ENCODE measurements around the gene ATP1A2.

The ATP1A2 gene

DNA sequence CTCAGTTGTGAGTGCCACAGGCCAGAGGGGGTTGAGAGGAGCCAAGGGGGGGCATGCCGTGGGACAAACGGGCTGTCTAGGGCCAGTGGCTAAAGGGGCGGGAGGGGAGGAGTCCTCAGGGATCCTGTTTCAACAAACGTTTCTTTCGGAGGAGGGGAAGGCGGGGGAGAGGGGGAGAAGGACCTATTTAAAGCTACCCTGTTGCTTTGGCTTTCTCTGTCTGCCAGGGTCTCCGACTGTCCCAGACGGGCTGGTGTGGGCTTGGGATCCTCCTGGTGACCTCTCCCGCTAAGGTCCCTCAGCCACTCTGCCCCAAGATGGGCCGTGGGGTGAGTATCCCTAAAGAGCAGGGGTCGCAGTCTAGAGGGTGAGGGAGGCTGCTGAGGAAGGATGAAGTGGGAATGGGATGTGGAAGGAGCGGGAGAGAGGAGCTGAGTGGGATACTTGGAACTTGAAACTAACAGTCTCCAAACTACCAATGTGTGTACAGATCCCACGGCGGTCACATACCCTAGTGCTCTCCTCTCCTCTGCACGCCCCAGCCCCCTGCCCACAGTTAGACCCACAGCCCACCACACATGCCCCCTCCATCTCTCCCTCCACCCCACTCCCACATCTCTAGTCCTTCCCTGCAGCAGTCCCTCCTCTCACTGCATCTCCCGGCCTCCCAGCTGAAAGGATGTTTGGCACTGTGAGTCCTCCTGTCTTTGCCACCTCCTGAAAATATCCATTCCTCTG, at the start of gene ATP1A2:
Gene ATP1A2 (plus strand): TSS at position 215 of the 738 bp plus-strand sequence. CDS start 103 bp downstream, at position 318.
- DNase-seq = peak; percentile 73

DNA sequence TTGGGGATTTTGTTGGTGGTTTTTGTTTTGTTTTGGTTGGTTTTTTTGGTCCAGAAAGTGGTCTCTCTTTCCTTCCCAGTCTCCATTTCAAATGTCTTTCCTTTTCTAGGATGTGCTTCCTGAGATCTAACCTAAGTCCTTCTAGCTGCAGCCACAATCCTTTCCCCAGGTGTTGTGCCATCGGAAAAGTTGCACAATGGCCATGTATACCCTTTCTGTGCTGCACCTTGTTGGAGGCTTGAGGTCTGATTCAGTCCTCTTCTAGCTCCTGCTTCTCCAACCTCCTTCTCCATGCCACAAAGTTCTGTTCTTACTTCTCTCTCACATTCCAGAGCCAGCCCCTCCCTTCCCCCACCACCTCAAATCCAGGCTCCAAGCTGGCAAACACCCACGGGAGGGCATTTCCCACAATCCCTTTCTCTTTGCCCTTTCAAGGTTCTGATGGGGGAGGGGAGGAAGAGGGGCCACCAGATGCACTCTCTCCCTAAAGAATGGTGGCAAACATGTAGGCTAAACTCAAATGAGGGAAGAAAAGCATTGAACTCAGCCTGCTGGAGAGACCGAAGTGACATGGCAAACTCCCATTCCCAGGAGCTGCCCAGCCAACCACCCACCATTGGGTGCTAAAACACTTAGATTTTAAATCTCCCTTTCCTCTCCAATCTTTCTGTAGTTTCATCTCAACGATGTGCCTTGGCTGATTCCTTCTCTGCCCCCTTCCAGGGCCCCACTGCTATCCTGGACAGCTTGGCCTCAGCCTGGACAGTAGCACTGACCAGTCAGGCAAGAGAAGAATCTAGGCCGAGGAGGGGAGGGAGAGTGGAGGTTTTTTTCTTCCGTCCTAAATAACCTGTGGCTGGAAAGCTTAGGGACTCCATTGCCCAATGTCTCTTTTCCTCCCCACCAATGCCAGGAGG, 48.5 kb upstream of the ATP1A2 start:
- peak; percentile 84 for DNase-seq

DNA sequence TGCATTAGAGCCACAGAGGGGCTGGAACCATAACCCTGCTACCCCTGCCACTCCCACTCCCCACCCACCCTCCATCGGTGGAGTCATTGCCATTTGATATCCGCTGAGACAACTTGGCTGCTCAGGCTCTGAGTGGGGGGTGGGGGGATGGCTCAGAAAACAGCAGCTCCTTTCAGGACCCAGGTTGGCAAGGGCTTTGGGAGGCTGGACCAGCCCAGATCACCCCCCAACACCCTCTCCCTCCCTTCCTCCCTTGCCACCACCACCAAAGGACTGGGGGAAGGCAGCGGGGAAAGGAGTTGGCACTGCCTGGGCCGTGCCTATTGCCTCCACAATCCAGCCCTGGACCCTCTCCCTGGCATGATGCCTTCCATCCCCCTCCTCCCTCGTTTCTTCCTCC, 47.3 kb upstream of the ATP1A2 start:
- DNase-seq = no peak

DNA sequence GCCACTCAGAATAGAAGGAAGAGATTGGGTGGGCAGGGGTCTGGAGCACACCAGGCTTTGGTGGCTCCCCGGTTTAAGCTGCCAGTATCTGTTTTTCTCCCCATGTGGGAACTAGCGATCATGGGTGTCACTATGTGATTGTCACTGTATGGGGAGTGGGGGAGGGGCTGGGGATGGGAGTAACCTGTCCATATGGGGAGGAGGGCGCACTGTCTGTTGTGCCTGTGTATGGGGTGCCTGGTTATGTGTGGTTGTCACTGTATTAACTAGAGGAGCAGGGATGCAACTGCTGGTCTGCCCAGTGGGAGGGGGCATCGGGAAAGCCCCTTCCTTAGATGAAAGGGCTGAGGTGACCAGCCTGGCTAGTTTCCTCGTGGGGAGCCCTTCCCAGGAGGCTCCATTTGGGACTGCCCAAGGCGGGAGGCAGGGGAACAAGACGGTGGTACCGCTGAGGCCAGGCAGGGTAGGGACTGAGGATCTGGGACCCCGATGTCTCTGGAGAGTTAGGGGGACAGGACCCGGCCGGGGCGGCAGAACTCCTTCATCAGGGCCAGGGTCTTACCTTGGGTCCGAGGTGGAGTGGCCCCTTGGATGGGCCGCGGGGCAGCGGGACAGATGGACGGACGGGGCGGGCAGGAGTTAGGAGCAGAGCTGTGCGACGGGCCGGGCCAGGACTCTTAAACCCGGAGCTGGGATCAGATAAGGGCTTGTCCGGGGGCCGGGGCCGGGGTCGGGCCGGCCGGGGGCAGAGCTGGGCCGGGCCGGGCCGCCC, 45.9 kb upstream of the ATP1A2 start, which contains the start of gene KCNJ10:
Gene KCNJ10 (minus strand): TSS at position 701 of the 772 bp plus-strand sequence. CDS start 27,628 bp downstream, outside the sequence.
- no peak for DNase-seq

DNA sequence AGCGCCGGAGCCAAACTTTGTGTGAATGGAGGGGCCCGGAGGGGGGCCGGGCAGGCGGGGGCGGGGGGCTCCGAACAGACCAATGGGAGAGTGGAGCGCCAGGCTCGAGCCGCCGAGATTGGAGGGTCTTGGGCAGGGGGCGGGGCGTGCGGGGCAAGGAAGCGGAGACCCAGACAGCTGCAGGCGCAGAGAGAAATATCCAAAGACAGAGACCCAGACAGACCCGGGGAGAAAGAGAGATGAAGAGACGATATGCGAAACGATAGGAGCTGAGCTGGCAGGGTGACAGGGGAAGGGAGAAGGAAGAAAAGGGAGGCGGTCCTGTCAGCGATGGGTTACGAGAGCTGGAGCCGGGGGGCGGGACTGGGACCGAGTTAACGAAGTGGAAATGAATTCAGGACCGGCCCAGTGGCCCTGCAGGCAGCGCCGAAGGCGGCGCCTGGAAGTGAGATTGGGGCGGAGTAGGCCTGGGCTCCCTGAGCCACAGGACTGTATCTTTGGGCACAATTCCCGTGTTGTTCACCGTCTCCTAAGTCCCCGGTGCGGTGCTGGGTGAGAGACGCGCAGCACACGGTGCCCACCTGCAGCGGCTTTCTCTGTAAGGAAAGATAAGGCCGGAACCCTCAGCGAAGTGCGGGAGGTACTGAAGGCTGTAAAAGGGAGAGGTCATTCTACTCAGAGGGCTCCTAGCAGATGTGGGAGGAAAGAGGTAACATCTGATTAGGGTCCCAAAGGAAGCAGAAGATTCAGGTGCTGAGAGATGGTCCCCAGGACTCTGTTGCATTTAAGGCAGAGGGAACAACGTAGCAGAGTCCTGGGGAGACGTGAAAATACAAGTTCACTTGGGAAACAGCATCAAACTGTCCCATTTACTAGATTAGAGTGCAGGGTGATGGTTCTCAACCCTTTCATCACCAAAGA, 45.1 kb upstream of the ATP1A2 start:
- peak; percentile 91 for DNase-seq

DNA sequence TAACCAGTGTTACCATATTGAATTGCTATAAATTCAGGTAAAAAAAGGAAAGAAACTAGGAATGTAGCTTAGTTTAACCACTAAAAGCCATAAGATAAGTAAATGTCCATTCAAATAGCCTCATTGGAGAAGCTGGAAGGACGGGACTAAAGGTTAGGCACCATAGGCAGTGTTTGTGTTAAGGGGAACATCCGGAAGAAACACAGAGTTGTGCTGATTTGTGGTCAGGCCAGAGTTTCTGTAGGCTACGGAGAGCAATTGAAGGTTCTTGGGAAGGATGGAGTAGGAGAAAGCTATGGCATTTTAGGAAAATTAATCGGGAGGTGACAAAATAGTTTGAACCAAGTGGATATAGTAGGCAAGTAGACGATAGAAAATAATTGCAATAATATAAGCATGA, 44.3 kb upstream of the ATP1A2 start:
- no peak for DNase-seq

DNA sequence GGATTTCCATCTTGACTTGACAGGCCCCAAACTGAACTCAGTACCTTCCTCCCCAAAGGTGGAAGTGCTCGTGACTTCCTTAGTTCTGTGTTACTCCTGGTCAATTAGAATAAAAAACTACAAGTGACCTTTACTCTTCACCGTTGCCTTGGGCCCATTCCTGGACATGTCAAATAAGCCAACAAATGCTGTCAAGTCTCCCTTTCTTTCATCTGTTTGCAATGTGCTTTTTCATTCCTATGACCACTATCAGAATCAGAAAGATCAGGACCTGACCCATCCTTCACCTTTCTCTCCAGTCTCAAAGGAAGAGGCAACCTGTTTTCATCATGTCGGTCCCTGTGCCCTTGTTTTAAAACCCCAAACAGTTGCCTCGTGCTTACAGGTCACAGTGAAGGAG, 40.7 kb upstream of the ATP1A2 start:
- no peak for DNase-seq

DNA sequence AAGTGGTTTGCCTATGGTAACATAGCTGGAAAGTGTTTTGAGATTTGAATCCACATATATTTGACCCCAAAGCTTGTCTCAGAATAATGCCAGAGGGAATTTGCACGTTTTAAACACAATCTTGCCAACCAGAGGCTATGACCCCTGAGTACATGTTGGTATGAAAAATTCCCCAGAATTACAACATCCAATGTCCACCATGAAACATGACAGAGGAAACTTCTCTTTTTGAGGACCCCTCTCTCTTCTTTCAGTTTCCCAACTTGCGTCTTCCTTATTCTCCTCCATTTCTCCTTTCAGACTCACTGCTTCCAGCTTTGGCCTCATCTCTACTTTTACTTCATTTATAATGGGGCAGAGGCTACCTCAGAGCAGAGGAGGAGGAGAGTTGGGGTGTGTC, 39.7 kb upstream of the ATP1A2 start:
- no peak for DNase-seq

DNA sequence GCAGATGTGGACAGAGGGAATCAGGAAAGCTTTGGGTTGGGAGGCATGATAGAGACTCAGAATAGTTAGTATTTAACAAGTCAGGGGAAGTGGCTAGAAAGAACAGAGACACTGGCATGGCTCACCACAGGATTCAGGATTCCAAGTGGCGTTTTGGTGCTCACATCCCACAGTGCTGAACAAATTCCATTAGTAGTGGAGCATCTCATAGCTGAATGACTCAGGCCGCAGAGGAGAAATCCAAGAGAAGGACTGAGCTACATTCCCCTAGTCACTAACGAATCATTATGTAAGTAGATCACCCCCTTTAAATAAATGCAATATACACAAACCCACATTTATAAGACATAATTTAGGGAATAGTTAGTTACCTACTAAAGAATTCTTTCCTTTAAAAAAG, 39.3 kb upstream of the ATP1A2 start:
- peak; percentile 43 for DNase-seq

DNA sequence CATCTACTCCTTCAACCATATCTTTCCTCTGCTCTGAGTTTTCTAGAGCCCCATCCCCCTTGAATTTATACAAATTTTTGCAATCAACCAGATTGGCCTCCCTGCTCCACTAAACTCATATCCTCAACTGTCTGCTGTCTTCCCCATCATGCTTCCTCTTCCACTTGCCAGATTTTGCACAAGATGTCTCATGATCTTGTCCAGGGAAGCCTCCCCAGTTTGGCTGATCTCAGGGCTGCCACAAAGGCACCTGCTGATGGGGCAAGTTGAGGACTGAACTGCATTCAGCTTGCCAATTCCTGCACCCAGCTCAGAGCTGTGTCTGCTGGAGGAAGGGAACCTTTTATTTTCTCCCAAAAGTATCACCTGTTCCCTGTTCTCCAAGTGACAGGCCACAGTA, 38.1 kb upstream of the ATP1A2 start:
- no peak for DNase-seq

DNA sequence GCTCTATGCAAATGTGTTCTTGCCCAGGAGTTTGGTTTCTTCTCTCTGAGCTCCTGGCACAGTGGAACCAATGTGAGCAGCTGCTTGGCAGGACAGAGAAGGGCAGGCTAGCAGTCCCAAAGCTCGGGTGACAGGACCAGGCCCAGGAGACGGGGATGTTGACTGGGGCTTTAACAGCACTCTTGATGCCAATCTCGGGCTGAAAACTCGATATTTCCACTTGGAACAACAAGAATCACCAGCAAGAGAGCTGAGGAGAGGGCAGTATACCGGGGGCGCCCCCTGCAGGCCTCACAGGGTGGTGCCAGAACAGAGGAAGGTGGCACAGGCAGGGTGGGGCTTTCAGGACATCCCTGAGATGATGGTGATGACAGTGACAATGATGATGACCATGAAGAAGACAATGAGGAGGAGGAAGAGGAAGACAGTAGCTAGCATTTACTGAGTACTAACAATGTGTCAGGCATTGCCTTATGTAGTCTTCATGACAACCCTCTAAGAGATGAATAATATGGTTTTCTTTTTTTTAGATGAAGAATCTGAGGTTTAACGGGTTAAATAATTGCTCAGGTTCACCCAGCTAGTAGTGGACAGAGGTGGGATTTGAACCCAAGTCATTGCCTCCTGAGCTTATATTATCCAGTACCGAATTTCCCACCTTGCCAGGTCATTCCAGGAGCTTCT, 36.9 kb upstream of the ATP1A2 start:
- peak; percentile 68 for DNase-seq

DNA sequence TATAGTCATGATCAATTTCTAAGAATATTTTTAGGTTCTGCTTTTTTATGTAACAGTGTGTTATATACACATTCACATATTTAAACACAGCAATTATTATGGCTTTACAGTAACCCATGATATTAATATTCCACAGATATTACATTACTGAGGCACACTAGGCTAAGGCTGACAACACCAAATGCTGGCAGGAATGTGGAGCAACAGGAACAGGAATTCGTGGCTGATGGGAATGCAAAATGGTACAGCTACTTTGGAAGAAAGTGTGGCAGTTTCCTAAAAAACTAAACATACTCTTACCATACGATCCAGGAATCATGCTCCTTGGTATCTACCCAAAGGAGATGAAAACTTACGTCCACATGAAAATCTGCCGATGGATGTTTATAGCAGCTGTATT, 36.1 kb upstream of the ATP1A2 start:
- no peak for DNase-seq

DNA sequence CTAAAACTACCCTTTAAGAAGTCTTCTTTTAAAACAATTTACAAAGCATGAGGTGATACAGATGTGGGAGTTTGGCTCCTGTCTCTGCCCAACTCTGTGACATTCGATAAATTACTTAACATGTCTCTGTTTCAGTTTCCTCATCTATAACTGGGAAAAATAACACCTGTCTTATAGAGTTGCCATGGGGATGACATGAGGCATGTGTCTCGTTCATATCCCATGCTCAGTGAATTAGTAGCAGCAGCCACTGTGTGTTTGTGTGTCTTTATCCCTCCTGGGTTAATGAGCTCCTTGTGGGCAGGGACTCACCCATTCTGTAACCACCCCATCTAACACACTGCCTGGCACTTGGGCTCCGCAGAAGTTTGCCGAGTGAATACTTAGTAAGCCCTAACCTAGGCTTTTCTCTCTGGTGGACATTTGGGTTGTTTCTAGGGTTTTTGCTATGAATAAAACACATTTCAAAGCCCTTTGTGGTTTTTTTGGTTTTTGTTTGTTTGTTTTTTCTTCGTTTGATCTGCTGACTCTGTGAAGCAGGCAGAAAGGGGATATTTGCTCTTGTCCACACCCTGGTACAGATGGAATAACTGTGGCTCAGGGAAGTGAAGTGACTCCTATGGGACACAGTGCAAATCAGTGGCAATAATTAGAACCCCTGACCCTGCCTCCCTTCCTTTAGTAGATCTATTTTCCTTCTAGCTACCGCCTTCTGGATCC, 35.0 kb upstream of the ATP1A2 start:
- no peak for DNase-seq

DNA sequence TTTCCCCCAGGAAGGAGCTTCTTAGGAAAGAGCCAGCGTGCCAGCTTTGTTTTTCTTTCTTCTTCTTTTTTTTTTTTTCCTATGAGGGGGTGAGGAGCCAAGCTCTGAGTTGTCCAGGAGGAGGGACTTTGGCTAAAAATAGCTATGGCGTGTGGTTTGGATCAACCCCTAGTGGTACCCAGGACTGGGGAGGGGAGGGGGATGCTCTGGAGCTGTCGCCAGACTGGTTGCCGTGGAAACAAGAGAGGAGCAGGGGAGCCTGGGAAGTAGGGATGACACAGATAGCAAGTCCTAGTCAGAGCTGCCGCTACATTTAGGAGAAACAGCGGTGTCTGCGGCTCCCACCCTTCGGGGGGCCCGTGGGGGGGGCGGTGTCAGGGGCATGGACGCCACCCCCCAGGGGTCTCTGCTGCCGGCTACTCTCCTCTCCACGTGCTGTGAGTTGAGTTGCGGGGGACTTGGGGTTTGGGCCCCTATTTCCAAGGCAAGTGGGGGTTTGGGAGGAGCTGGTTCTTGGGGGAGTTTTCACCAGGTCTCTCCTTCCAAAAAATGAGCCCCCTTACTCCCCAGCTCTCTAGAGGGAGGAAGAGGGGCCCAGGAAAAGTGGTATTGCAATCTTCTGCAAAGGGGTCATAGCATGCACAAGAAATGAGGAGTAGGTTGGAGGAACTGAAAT, 34.2 kb upstream of the ATP1A2 start, which contains the start of gene KCNJ9:
Gene KCNJ9 (plus strand): TSS at position 278 of the 676 bp plus-strand sequence. CDS start 2,493 bp downstream, outside the sequence.
- DNase-seq = peak; percentile 84

DNA sequence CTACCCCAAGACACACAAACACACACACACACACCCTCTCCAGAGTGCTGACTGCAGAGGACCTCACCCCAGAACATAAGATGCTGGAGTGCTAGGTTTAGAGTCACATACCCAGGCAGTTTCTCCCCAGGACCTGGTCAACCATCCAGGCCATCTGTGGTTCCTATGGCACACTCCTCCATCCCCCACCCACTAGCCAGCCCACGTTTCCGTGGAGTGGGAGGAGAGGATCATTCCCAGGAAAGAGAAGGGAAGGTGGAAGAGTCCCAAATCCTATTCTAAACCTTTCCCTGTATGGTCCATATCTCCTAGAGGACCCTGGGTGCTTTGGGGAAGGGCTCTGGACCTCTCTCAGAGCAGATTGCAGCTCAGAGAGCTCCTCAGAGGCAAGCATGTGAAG, 33.1 kb upstream of the ATP1A2 start:
- DNase-seq = no peak

DNA sequence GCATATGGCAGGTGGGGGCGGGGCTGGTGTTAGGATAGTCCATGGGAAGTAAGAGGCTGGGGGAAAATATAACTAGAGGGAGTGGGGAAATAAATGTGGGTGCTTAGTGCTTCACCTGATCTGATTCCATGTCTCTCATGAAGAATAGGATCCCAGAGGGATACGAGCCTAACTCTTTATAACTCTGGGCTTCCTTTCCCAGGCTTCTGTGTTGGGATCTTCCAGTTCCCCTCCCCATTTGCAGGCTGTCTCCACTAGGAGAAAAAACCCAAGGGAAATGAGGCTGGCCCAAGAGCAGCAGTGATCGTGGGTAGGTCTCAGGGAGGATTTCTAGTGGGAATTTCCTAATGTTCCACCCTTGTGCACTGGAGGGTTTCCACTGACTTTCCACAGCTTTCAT, 32.6 kb upstream of the ATP1A2 start:
- DNase-seq = no peak

DNA sequence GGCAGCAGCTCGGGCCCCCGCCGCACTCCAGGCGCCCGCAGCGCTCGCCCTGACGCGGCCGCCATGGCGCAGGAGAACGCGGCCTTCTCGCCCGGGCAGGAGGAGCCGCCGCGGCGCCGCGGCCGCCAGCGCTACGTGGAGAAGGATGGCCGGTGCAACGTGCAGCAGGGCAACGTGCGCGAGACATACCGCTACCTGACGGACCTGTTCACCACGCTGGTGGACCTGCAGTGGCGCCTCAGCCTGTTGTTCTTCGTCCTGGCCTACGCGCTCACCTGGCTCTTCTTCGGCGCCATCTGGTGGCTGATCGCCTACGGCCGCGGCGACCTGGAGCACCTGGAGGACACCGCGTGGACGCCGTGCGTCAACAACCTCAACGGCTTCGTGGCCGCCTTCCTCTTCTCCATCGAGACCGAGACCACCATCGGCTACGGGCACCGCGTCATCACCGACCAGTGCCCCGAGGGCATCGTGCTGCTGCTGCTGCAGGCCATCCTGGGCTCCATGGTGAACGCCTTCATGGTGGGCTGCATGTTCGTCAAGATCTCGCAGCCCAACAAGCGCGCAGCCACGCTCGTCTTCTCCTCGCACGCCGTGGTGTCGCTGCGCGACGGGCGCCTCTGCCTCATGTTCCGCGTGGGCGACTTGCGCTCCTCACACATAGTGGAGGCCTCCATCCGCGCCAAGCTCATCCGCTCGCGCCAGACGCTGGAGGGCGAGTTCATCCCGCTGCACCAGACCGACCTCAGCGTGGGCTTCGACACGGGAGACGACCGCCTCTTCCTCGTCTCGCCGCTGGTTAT, 31.4 kb upstream of the ATP1A2 start:
- DNase-seq = peak; percentile 83

DNA sequence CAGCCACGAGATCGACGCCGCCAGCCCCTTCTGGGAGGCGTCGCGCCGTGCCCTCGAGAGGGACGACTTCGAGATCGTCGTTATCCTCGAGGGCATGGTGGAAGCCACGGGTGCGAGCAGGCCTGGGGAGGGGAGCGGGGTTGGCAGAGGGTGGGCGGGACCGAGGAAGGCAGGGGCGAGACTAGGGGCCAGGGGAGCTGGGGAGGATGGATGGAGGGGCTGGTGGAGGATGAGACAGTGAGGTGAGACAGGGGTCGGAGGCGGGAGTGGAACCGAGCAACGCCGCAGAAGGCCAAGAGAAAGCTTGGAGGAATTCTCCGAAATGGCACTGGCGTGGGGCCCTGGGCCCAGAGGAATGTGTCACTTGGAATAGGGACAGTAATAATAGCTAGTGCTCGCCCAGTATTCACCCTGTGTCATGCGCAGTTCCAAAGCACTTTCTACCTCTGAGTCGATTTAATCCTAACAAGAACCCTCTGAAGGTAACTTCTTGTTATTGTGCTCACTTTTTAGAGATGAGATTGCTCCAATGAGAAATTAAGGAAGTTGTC, 30.7 kb upstream of the ATP1A2 start:
- no peak for DNase-seq
